Activated naive CD8-positive, alpha-beta T cell (primary cell): ENCODE results near the gene DLG1.

Source experiments
- H3K27ac Mint-ChIP-seq: one replicate; pipeline ENCODE4 v1.8.0; 2021; ENCODE audit warnings: mixed read lengths
- H3K27me3 Mint-ChIP-seq: one replicate; pipeline ENCODE4 v1.8.0; 2021; ENCODE audit warnings: mixed read lengths
- H3K36me3 Mint-ChIP-seq: one replicate; pipeline ENCODE4 v1.8.0; 2021; ENCODE audit warnings: mixed read lengths
- H3K4me1 Mint-ChIP-seq: one replicate; pipeline ENCODE4 v1.8.0; 2021; ENCODE audit warnings: low read depth, mixed read lengths
- H3K4me3 Mint-ChIP-seq: one replicate; pipeline ENCODE4 v1.8.0; 2021; ENCODE audit warnings: mild to moderate bottlenecking, mixed read lengths
- H3K9me3 Mint-ChIP-seq: one replicate; pipeline ENCODE4 v1.8.0; 2021; ENCODE audit warnings: low read depth, mixed read lengths

Gene DLG1

DNA sequence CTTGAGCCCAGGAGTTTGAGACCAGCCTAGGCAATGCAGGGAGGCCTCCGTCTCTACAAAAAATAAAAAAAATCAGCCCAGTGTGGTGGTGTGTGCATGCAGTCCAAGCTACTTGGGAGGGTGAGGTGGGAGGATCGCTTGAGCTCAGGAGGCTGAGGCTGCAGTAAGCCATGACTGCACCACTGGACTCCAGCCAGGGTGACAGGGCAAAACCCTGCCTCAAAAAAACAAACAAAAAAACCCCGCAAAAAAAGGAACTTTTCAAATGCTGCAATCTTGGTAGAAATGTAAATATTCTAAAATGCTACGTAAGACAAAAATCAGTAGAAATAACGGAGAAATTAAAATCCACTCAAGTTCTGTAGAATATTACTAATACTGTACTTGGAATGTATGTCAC lies 160.7 kb downstream of the DLG1 start:
- H3K27me3 Mint-ChIP-seq, result no peaks in the 10 kb centered on the region
- peaks cover 5% of the 10 kb centered on the region for H3K4me1 Mint-ChIP-seq
- H3K27ac Mint-ChIP-seq, result no peak overlapping the region
- H3K9me3 Mint-ChIP-seq, result peaks cover 5% of the 10 kb centered on the region
- H3K4me3 Mint-ChIP-seq, result no peak overlapping the region
- H3K36me3 Mint-ChIP-seq, result peaks cover 40% of the 10 kb centered on the region

DNA sequence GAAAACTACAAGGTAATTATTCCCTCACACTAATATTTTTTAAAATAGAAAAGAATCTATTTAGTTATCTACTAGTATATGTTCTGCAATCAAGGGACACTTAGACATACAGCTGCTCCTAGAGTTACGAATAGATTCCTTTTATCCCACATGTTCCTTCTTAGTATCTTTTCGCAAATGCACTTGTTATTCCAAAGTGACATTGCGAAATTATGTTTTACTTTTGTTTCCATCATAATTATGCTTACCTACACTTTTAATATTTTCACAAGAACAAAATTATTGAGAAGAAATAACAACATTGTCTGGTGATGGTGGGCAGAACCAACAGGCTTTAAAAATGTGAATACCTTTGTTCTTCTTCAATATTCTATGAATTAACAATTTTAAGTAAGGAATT lies 161.7 kb downstream of the DLG1 start:
- Mint-ChIP-seq H3K36me3 (peaks cover 41% of the 10 kb centered on the region), H3K27me3 (no peaks in the 10 kb centered on the region), H3K4me3 (no peak overlapping the region), H3K27ac (no peak overlapping the region), H3K4me1 (peaks cover 6% of the 10 kb centered on the region), H3K9me3 (peaks cover 5% of the 10 kb centered on the region)

DNA sequence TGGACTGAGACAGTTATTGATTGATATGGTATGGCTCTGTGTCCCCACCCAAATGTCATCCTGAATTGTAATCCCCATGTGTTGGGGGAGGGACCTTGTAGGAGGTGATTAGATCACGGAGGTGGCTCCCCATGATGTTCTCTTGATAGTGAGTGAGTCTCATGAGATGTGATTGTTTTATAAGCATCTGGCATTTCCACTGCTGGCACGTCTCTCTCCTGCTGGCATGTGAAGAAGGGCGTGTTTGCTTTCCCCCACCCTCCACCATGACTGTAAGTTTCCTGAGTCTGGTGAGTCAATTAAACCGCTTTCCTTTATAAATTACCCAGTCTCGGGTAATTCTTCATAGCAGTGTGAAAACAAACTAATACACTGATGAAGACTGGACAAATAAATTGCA lies 163.2 kb downstream of the DLG1 start:
- peaks cover 6% of the 10 kb centered on the region for H3K4me1 Mint-ChIP-seq
- peaks cover 5% of the 10 kb centered on the region for H3K9me3 Mint-ChIP-seq
- no peak overlapping the region for H3K27ac Mint-ChIP-seq
- no peak overlapping the region for H3K4me3 Mint-ChIP-seq
- no peaks in the 10 kb centered on the region for H3K27me3 Mint-ChIP-seq
- H3K36me3 Mint-ChIP-seq, result peaks cover 42% of the 10 kb centered on the region

- Mint-ChIP-seq H3K4me1 (peaks cover 1% of the 10 kb centered on the region), H3K27ac (no peak overlapping the region), H3K27me3 (no peaks in the 10 kb centered on the region), H3K9me3 (peaks cover 5% of the 10 kb centered on the region), H3K4me3 (no peak overlapping the region), H3K36me3 (peaks cover 50% of the 10 kb centered on the region)
Observed at GRCh38 chr3:197132916-197133530, 165.4 kb downstream of the DLG1 start.

- Mint-ChIP-seq H3K27me3 (no peaks in the 10 kb centered on the region), H3K4me3 (no peak overlapping the region), H3K27ac (no peak overlapping the region), H3K9me3 (no peaks in the 10 kb centered on the region), H3K36me3 (peaks cover 24% of the 10 kb centered on the region), H3K4me1 (no peaks in the 10 kb centered on the region)
Observed at GRCh38 chr3:197125636-197126035, 172.8 kb downstream of the DLG1 start.

DNA sequence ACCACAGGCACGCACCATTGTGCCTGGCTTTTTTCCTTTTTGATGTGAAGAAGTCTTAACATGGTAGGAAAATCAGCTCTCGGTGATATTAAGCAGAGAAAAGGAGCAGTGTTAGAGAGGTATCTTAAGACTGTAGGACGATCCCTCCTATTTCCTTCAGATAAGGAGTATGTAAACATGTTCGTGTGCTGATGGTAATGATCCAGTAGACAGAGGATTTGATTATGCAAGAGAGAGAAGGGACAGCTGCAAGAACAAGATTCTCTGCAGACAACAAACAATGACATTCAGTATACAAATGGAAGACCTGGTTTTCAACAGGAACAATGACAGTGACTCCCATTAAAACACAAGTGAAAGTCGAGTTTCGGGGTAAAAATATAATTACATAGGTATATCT lies 173.7 kb downstream of the DLG1 start:
- Mint-ChIP-seq H3K4me1 (no peaks in the 10 kb centered on the region), H3K4me3 (no peak overlapping the region), H3K27me3 (no peaks in the 10 kb centered on the region), H3K9me3 (no peaks in the 10 kb centered on the region), H3K27ac (no peak overlapping the region), H3K36me3 (peaks cover 24% of the 10 kb centered on the region)

- no peak overlapping the region for H3K4me3 Mint-ChIP-seq
- H3K36me3 Mint-ChIP-seq, result peaks cover 13% of the 10 kb centered on the region
- H3K27me3 Mint-ChIP-seq, result no peaks in the 10 kb centered on the region
- H3K27ac Mint-ChIP-seq, result no peak overlapping the region
- H3K9me3 Mint-ChIP-seq, result no peaks in the 10 kb centered on the region
- peaks cover under 1% of the 10 kb centered on the region for H3K4me1 Mint-ChIP-seq
Observed at GRCh38 chr3:197122394-197122793, 176.0 kb downstream of the DLG1 start.

- Mint-ChIP-seq H3K36me3 (peaks cover 14% of the 10 kb centered on the region), H3K9me3 (no peaks in the 10 kb centered on the region), H3K4me1 (peaks cover 5% of the 10 kb centered on the region), H3K27me3 (no peaks in the 10 kb centered on the region), H3K27ac (no peak overlapping the region), H3K4me3 (no peak overlapping the region)
Observed at GRCh38 chr3:197117114-197117513, 181.3 kb downstream of the DLG1 start.

- Mint-ChIP-seq H3K4me1 (peaks cover 5% of the 10 kb centered on the region), H3K4me3 (no peak overlapping the region), H3K36me3 (peaks cover 35% of the 10 kb centered on the region), H3K27me3 (no peaks in the 10 kb centered on the region), H3K9me3 (no peaks in the 10 kb centered on the region), H3K27ac (no peak overlapping the region)
Observed at GRCh38 chr3:197114007-197114406, 184.4 kb downstream of the DLG1 start.

DNA sequence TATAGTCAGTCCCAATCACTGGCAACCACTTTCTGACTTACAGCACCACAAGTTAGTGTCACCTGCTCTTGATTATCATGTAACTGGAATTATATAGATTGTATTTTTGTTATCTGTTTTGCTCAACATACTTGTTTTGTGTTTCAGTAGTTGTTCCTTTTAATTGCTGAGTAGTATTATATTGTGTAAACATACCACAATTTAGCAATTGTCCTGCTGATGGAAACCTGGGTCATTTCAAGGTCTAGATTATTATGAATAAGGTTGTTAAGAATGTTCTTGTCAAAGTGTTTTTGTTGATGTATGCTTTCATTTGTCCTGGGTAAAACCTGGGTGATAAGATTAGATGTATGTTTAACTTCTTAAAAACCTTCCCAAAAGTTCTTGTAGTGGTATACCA lies 186.7 kb downstream of the DLG1 start:
- Mint-ChIP-seq H3K9me3 (no peaks in the 10 kb centered on the region), H3K27me3 (no peaks in the 10 kb centered on the region), H3K4me3 (no peak overlapping the region), H3K36me3 (peaks cover 38% of the 10 kb centered on the region), H3K4me1 (no peaks in the 10 kb centered on the region), H3K27ac (no peak overlapping the region)

GRCh38 chr3:197105786-197106185 lies 192.6 kb downstream of the DLG1 start:
- Mint-ChIP-seq H3K4me3 (no peak overlapping the region), H3K27me3 (no peaks in the 10 kb centered on the region), H3K27ac (no peak overlapping the region), H3K36me3 (peaks cover 27% of the 10 kb centered on the region), H3K4me1 (no peaks in the 10 kb centered on the region), H3K9me3 (no peaks in the 10 kb centered on the region)

- Mint-ChIP-seq H3K4me1 (no peaks in the 10 kb centered on the region), H3K4me3 (no peak overlapping the region), H3K36me3 (peaks cover 18% of the 10 kb centered on the region), H3K27me3 (no peaks in the 10 kb centered on the region), H3K9me3 (no peaks in the 10 kb centered on the region), H3K27ac (no peak overlapping the region)
Observed at GRCh38 chr3:197104738-197105137, 193.7 kb downstream of the DLG1 start.

DNA sequence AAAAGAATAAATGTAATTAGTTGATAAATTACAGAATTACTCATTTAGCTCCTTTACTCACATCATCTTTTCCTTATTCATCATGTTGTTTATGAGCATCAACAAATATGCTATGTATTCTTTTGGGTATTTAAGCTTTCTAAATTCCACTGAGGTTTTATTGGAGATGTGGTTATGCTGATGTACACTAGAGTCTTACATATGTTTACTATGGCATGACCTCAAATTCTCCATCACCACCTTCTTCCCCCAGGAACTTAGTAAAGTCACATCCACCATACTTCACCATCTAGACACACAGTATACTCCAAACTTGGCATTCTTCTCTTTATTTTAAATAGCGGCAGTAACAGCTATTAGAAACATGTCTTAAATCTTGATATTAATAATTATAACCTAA lies 194.6 kb downstream of the DLG1 start:
- no peaks in the 10 kb centered on the region for H3K9me3 Mint-ChIP-seq
- no peaks in the 10 kb centered on the region for H3K4me1 Mint-ChIP-seq
- peaks cover 13% of the 10 kb centered on the region for H3K36me3 Mint-ChIP-seq
- no peak overlapping the region for H3K4me3 Mint-ChIP-seq
- H3K27ac Mint-ChIP-seq, result no peak overlapping the region
- no peaks in the 10 kb centered on the region for H3K27me3 Mint-ChIP-seq

DNA sequence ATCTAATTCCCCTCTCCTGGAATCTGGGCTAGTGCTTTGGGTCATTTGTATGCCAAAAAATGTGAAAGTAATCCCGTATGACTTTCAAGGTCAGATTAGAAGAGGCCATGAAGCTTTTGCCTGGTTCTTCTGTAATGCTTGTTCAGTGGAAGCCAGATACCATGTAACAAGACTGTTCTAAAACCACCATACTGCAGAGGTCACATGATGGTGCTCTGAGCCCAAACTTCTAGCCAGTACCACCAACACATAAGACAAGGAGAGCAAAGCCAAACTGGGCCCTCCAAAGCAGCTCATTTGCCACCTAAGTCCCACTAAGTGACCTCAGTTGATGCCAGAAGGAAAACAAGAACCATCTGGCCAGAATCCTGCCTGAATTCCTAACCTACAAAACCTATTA lies 204.5 kb downstream of the DLG1 start:
- H3K36me3 Mint-ChIP-seq, result peaks cover 12% of the 10 kb centered on the region
- no peaks in the 10 kb centered on the region for H3K9me3 Mint-ChIP-seq
- H3K27ac Mint-ChIP-seq, result no peak overlapping the region
- no peaks in the 10 kb centered on the region for H3K4me1 Mint-ChIP-seq
- no peaks in the 10 kb centered on the region for H3K27me3 Mint-ChIP-seq
- H3K4me3 Mint-ChIP-seq, result no peak overlapping the region

- H3K27ac Mint-ChIP-seq, result no peak overlapping the region
- H3K27me3 Mint-ChIP-seq, result no peaks in the 10 kb centered on the region
- peaks cover under 1% of the 10 kb centered on the region for H3K36me3 Mint-ChIP-seq
- no peak overlapping the region for H3K4me3 Mint-ChIP-seq
- no peaks in the 10 kb centered on the region for H3K4me1 Mint-ChIP-seq
- no peaks in the 10 kb centered on the region for H3K9me3 Mint-ChIP-seq
Observed at GRCh38 chr3:197088370-197088769, 210.0 kb downstream of the DLG1 start.

DNA sequence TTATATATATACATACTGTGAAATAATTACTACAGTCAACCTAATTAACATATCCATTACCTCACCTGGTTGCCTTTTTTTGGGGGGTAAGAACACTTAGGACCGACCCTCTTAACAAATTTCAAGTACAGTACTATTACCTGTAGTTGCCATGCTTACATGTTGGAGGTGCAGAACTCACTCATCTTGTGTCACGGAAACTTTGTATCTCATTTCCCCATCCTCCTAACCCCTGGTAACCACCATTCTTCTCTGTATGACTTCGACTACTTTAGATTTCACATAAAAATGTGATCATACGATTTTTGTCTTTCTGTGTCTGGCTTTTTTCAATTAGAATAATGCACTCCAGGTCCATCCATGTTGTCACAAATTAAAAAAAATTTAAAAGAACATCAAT lies 213.3 kb downstream of the DLG1 start:
- no peaks in the 10 kb centered on the region for H3K27me3 Mint-ChIP-seq
- no peaks in the 10 kb centered on the region for H3K4me1 Mint-ChIP-seq
- H3K27ac Mint-ChIP-seq, result peak overlapping the region; percentile 10
- no peaks in the 10 kb centered on the region for H3K9me3 Mint-ChIP-seq
- H3K36me3 Mint-ChIP-seq, result no peaks in the 10 kb centered on the region
- no peak overlapping the region for H3K4me3 Mint-ChIP-seq
